Stimulated activated CD8-positive, alpha-beta memory T cell treated with anti-CD3 and anti-CD28 coated beads, Interleukin-12 subunit alpha, Interleukin-12 subunit beta, amount 100 ng/mL, for 24 hours (primary cell): ENCODE measurements around the gene TNF.
"Not testable (repeated sequence)": the region's sequence is repeated elsewhere in the genome, so short reads cannot be mapped to it uniquely, and the experiment has no call there.

Source experiments
- DNase-seq: peaks from one replicate; pipeline ENCODE4 v3.0.0-alpha.2; 2020; ENCODE audit errors: extremely low read depth

The TNF gene

DNA sequence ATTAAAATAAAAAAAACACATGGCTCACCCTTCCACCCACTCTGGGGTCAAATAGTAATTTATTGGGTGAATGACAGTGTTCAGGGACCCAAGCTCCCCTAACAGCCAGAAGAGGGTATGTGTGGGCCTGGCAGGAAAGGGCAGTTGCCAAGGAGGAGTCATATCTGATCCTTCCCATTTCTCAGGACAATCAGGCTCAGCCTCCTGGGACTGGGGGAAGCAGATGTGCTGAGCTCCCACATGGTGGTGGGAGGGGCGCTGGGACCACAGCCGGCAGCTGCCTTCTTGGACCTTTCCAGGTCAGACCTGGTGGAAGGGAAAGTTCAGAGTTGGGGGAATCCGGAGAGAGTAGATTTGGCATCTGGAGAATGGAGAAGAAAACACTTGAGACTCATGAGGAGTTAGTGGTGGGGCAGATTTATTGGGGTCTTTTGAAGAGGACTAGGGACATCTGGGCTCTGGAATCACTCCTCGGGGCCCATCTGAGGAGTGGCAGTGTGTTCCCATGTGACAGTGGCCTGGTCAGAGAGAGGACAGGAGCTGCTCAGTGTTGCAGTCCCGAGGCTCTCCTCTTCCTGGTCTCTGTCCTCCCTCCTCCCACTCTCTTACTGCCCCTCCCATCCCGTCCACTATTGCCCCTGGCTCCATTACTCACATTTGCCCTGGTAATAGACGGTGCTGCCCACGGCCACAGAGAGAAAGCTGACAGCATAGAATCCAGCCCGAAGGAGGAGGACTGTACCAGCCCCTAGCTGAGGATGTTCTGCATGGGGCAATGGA lies 13.7 kb downstream of the TNF start:
- no peak for DNase-seq

DNA sequence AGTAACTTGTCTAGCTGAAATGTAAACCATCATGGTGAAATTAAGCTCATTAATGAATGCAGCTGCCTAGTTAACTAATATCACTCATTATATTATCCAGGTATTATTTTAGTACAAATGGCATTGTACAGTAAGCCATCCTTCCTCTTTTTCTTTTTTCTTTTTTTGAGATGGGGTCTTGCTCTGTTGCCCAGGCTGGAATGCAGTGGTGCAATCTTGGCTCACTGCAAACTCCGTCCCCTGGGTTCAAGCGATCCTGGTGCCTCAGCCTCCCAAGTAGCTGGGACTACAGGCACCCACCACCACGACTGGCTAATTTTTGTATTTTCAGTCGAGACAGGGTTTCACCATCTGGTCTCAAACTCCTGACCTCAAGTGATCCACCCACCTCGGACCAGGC lies 15.3 kb downstream of the TNF start:
- DNase-seq, result not testable (repeated sequence)

DNA sequence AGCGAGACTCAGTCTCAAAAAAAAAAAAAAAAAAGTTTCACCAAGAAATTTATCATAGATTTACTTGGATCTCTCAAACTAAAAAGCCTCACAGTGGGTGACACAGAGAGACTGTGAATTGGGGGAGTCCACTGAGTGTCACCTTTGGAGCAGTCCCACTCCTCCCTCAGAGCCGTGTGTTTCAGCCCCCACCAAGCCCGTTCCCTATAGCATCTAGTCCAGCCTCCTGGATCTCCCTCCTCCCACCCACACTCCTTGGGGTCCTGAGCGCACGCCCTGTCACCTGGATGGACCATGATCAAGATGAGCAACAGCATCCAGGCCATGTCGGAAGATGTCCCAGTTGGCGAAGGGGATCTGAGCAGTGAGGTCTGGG lies 17.0 kb downstream of the TNF start:
- DNase-seq, result no peak

DNA sequence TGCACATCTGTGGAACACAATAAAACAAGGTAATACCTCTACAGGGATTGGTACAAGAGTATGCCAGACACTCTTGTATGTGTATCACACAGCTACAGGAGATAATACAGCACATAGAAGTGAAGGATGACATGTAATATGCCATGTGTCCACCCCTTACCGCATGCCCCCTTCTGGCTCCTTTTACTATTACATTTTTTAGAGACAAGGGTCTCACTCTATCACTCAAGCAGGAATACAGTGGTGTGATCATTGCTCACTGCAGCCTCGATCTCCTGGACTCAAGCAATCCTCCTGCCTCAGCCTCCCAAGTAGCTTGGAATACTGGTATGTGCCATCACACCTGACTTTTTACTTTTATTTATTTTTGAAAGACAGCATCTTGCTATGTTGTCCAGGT lies 21.6 kb downstream of the TNF start:
- DNase-seq, result no peak

DNA sequence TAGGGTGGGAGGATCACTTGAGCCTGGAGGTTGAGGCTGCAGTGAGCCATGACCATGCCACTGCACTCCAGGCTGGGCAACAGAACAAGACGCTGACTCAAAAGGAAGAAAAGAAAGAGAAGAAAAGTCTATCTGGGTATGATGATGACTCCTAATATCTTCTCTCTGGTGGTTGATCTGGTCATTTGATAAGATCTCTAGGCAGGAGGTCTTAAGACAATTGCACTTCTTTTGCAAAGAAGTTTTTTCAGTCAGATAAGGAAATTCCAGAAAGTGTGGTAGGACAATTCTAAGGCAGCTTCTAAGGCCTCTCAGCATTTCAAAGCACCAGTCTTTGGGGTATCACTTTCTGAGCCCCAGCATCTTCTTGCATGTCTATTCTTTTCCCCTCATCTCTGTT lies 32.0 kb downstream of the TNF start:
- DNase-seq, result no peak

DNA sequence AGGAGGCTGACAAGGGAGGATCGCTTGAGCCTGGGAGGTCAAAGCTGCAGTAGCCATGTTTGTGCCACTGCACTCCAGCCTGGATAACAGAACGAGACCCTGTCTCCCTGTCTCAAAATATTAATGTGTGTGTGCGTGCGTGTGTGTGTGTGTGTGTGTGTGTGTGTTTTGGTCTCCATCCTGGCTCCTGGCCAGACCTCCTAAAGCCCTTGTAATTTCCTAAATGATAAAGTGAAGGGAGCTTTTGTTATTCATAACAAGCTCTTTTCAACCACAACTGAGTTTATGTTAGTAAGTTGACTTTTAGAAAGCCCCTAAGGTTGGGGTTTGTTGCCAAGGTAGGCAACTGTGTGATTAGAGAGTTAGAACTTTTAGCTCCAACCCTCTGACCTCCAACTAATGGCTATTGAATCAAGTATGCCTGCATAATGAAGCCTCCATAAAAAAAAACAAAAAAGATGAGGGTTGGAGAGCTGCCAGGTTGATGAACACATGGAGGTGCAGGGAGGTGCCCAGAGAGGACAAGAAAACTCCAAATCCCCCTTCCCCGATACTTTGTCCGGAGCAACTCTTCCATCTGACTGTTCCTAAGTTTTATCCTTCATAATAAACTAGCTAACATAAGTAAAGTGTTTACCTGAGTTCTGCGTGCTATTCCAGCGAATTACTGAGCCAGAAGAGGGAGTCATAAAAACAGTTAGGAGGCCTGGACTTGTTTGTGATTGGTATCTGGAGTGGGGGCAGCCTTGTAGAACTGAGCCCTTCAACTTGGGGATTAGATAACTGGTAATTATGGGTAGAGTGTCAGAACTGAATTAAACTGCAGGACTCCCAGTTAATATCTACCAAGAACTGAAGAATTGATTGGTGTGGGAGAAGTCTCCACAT lies 34.4 kb downstream of the TNF start:
- no peak for DNase-seq

DNA sequence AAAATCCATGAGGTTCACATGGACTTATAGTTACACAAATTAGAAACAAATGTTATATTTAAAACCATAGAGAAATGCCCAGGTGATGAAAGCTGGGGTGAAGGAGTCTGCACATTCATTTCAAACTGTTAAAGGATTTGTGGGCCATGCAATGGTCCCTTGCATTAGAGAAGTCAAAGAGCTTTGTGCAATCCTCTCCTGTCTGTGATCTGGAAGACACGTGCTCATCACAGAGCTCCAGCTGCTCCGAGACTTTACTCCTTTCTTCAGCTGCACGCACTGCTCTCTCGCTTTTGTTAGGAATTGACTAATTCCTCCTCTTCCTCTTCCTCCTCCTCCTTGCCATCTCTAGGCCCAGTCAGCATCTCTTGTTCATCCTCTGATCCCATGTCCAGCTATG lies 35.6 kb downstream of the TNF start:
- DNase-seq, result no peak

DNA sequence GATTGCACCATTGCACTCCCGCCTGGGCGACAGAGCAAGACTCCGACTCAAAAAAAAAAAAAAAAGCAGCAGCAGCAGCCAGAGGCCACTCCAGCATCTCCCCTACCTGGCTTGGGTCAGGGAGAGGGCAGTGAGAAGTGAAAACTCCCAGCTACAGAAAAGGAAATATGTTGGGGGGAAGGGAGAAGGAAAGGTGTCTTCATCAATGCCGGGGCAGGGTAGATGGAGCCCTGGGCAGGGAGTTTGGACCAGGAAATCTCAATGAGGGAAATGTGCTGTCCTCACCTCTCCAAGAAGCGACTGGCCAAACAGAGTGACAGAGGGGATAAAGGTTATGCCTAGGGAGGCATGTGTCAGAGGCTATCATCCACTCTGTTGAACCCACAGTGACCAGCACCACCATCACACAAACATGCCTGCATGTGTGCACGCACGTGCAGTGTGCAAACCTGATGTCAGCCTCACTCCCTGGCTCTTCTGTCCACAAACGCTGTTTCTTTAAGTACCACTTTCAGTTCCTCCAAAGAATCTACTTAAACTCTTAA lies 38.8 kb downstream of the TNF start:
- DNase-seq, result no peak

DNA sequence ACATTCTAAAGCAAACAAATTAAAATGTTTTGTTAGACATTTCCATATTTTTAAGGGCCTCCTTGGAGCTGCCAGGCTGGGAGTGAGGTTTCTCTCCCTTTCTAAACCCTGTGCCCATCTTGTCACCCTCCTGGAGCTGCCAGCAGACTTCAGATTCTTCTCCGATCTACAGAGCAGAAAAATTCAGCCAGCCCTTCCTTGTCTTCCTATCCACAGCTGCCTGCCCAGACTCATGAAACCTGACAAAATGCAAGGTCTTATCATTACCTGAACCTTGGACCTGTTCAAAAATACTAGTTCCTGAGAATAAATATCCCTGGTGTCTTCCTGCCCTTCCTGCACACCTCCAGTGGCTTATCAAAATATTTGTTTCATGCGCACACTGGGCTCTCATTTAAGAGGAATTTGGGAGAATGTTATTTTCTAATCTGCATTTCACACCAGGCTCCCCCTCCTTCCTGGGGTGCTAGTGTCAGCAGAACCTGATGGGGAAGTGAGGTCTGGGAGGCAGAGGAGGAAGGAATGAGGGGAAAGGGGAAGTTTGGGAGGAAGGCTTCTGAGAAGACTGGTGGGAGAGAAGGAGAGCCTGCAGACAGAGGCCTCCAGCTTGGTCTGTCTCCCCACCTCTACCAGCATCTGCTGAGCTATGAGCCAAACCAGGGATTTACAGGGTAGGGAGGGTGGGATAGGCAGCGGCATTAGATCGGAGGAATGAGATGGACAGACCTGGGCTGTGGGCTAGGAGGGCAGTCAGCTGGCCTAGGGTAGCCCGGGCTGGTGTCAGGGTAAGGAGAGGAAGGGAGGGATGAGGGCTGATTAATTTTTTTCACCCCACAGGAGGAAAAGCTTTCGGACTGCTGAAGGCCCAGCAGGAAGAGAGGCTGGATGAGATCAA lies 39.6 kb downstream of the TNF start, which contains the start of gene AIF1:
Gene AIF1 (plus strand): TSS at position 551 of the 895 bp plus-strand sequence. CDS start 96 bp downstream, at position 647.
- no peak for DNase-seq

DNA sequence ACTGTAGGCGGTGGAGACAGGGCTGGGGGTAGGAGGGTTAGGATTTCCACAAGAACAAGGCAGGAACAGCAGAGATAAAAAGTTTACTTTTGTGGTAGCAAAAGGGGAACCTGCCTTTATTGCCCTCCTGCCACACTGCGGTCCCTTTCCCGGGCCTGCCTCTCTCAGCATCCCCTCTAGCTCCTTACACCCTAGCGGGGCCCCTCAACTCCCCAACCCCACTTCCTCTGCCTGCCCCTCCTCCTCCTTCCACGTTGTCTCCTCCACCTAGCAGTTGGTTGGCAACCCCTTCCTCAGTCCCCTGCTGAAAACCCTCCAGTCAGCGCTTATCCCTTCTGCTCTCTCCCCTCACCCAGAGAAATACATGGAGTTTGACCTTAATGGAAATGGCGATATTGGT lies 40.4 kb downstream of the TNF start:
- no peak for DNase-seq

DNA sequence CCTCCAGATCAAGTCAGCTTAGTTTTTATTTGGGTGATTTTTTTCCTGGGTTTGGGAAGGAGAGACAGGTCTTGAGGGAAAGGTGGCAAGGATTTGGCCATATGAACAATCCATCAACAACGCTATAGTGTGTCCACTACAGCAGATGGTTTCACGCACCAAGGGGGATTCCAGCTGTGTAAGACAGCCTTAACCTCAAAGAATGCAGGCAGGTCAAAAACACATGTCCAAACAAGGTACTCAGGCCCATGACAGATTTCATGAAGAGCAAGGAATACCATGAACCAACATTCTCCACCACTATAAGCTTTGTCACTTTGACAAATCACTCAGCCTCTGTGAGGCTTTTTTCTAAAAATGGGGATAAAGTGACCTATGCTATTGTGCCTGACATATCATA lies 41.6 kb downstream of the TNF start:
- no peak for DNase-seq

DNA sequence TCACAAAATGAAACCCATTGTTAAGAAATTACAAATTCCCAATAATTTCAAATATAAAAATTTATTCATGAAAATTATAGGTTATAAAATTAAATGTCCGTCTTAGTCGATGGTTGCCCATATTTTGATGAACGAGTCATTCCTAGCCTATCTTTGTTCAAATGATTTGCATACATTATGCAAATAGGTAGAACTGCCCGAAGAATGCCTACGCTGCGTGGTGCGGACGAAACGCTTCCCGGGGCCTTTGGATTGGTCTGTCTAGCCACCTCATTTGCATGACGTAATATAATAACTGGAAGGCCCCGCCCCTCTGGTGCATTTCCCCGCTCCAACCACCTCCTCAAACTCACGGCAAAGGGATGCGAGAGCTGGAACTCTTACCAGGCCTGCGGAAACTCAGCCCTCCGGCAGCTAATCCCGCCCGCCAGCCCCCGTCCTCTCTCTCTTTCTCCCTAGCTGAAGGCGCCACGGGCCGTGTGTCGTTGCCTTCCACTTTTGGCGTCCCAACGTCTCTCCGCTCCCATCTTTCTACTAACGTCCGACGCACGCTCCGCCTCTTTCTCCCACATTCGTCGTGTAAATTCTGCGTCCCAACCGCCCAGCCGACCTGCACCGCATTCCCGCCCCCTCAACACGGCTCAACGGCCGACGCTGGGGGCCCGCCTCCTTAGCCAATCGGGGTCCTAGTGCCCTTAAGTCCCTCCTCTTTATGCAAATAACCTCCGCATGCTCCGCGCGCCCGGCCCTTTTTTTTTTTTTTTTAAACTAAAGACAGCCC lies 44.6 kb downstream of the TNF start:
- DNase-seq, result peak; percentile 91

DNA sequence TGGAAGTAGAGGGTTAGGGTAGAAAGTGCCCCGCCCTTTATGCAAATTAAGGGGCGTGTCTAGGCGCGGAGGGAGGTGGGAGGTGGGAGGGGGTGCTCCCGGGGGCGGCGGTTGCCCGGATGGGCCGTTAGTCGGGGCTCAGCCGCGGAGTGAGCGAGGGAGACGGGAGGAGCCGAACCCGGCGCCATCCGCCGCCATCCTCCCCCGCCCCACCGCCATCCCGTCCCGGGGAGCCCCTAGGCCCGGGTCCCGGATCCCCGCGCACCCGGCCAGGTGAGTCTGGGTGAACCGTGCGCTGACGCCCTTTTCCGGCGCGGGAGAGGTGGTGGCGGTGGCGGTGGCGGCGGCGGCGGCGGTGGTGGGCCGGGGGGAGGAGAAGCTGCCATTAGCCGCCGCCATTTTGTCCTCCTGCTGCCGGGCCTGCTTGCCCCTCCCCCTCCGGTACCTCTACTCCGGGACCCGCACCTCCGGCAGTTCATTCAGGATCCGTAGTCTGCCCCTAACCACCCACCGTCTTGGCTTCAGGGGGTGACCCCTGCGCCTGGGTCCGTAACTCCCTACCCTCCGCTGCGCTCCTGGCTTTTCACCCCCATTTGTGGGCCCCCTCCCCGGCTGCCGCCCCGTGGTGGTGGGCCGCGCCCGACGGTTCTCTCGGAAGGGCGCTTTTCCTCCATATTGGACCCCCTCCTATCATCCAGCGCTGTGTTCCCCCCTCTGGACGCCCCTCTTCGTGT lies 45.4 kb downstream of the TNF start, which contains the start of gene PRRC2A:
Gene PRRC2A (plus strand): TSS at position 130 of the 734 bp plus-strand sequence. CDS start 2,075 bp downstream, outside the sequence.
- peak; percentile 61 for DNase-seq

DNA sequence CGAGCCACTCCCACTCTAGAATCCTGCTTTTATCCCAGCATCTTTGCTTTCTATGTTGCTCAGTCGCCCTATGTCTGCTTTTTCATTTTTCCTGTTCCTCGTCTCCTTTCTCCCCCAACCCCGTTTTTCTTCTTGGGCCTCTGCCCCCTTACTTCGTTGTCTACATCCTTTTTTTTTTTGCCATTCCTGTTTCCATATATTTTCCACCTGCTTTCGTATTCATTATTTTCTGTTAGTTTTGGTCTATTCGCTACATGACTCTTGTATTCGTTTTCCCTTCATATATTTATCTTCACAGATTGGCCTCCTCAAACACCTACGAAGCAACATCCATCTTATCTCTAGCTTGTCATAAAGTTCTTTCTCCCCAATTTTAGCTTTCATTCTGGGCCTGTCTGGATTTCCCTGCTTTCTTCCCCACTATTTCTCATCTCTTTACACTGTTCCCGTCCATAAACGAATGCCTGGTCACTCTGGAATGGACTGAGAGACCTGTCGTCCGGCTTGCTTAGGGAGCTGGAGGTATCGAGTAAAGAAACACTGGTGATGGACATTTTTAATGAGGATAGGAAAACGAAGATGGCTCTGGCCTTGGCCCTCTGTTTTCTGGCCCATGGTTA lies 46.1 kb downstream of the TNF start:
- DNase-seq, result no peak

DNA sequence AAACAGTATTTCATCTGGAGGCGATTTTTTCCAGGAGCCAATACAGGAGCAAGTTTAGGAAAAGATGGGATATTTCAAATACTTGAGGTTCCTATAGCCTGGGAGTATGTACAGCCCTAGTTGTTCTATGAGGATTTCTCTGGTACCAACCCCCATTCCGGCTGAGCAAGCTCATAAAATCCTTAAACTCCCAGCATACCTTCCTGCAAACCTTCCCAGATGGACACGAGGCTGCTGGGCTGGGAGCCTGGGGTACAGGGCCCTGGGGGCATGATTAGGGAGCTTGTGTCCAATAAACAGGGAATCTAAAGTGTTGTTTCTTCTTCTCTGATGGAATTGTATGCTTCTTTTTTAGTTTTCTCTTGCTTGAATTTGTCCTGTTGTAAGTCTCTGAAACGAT lies 46.6 kb downstream of the TNF start:
- no peak for DNase-seq

DNA sequence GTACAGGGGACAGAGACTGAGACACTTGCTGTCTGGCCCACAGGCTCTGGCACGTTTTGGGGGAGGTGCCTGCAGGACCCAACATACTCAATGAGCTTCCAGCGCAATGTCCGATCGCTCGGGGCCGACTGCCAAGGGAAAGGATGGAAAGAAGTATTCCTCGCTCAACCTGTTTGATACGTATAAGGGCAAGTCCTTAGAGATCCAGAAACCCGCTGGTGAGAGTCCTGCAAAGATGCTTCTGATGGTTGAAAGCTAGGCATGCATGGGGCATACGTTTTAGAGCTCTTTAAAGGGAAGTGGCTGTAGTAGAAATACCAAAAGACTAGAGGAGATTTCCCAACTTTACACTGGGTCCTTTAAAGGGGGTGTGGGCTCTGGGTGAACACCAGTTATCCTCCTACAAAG lies 47.3 kb downstream of the TNF start:
- no peak for DNase-seq

DNA sequence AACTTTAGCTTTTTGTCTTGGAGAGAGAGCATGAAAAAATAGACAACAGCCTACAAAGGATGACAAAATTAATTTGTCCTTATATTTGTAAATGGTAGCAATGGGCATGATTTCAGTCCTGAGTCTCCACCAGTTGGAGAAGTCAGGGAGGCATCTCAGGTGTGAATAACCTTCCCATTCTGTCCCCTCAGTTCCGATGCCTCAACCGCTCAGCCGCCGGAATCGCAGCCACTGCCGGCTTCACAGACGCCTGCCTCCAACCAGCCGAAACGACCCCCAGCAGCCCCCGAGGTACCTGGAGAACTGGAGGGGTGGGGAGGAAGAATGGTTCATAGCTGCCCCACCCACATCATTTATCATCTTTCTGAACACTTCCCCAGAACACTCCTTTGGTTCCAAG lies 48.7 kb downstream of the TNF start:
- no peak for DNase-seq

DNA sequence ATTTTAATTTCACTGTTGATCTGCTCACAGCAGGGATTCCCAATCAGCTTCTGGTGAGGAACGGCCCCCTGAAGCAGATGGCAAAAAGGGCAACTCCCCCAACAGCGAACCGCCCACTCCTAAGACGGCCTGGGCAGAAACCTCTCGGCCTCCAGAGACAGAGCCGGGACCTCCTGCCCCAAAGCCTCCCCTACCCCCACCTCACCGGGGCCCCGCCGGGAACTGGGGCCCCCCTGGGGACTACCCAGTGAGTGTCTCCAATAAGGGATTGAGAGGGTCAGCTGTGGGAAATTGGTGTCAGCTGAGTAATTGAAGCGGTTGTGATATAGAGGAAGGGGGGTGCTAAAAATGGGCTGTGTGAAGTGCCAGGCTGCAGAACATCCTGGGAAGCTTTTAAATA lies 51.6 kb downstream of the TNF start:
- DNase-seq, result no peak

DNA sequence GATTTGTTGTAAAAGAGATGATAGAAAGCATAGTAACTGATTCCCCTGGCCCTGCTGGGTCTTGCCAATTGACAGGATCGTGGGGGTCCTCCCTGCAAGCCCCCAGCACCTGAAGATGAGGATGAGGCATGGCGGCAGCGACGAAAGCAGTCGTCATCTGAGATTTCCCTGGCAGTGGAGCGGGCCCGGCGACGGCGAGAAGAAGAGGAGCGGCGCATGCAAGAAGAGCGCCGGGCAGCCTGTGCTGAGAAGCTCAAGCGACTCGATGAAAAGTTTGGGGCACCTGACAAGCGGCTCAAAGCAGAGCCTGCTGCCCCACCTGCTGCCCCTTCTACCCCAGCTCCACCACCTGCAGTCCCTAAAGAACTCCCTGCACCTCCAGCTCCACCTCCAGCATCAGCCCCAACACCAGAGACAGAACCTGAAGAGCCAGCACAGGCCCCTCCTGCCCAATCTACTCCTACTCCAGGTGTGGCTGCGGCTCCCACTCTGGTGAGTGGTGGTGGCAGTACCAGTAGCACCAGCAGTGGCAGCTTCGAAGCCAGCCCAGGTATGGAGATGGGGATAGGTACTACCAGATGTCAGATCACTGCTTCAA lies 52.4 kb downstream of the TNF start:
- DNase-seq, result no peak
